Brain microvascular endothelial cell (primary cell): Measurements from ENCODE around the gene VWC2.

Experiments used
- DNase-seq: peaks from one replicate; pipeline ENCODE4 v3.0.0-alpha.2; 2020
- H3K27ac ChIP-seq: fragments of 250-450 bp; sonication (Bioruptor Pico); 2 replicates; pipeline ENCODE4 v1.5.1; 2020; ENCODE audit warnings: mild to moderate bottlenecking, moderate library complexity
- H3K27me3 ChIP-seq: fragments of 250-450 bp; sonication (Bioruptor Pico); replicated peaks from 2 replicates; pipeline ENCODE4 v1.5.1; 2020; ENCODE audit warnings: mild to moderate bottlenecking
- H3K36me3 ChIP-seq: fragments of 250-450 bp; sonication (Bioruptor Pico); replicated peaks from 2 replicates; pipeline ENCODE4 v1.5.1; 2020; ENCODE audit warnings: mild to moderate bottlenecking
- H3K4me3 ChIP-seq: 2 replicates; pipeline ENCODE4 v1.5.1; 2011; ENCODE audit warnings: low read depth, mild to moderate bottlenecking, control low read depth, low read length, moderate library complexity
- CTCF ChIP-seq: IDR thresholded peaks from 2 replicates; pipeline ENCODE4 v1.5.1; 2011; ENCODE audit warnings: low read depth, mild to moderate bottlenecking, moderate library complexity, low read length, control low read depth, inconsistent platforms; ENCODE audit errors: missing control alignments
- in situ Hi-C: cut with HindIII; loops from 2 replicates; pipeline ENCODE4 v1.10.0; 2017; ENCODE audit warnings: low sequenced_read_pairs, low pct_ligation_motif_present

Gene VWC2

GRCh38 chr7:49787980-49788379 lies 14.5 kb downstream of the VWC2 start:
- no peaks in the 10 kb centered on the region for H3K27me3 ChIP-seq
- H3K27ac ChIP-seq = no peak overlapping the region
- DNase-seq = no peak
- no peaks in the 10 kb centered on the region for H3K36me3 ChIP-seq
- no peak for TF ChIP-seq CTCF
- in situ Hi-C loops = no loop called here
- H3K4me3 ChIP-seq = no peak overlapping the region

GRCh38 chr7:49788455-49789059 lies 15.1 kb downstream of the VWC2 start:
- H3K36me3 ChIP-seq = no peaks in the 10 kb centered on the region
- H3K27me3 ChIP-seq = no peaks in the 10 kb centered on the region
- in situ Hi-C loops = no loop called here
- no peak overlapping the region for H3K27ac ChIP-seq
- DNase-seq = no peak
- no peak for TF ChIP-seq CTCF
- no peak overlapping the region for H3K4me3 ChIP-seq

GRCh38 chr7:49789736-49790135 lies 16.3 kb downstream of the VWC2 start:
- Histone ChIP-seq H3K36me3 (no peaks in the 10 kb centered on the region), H3K27me3 (no peaks in the 10 kb centered on the region), H3K27ac (no peak overlapping the region), H3K4me3 (no peak overlapping the region)
- no peak for DNase-seq
- TF ChIP-seq CTCF = no peak
- in situ Hi-C loops = no loop called here

- in situ Hi-C loops = no loop called here
- Histone ChIP-seq H3K27me3 (no peaks in the 10 kb centered on the region), H3K36me3 (no peaks in the 10 kb centered on the region), H3K27ac (no peak overlapping the region), H3K4me3 (no peak overlapping the region)
- TF ChIP-seq CTCF = no peak
- no peak for DNase-seq
Measured at GRCh38 chr7:49790209-49790608, 16.8 kb downstream of the VWC2 start.

GRCh38 chr7:49791088-49791741 lies 17.8 kb downstream of the VWC2 start:
- in situ Hi-C loops = no loop called here
- Histone ChIP-seq H3K4me3 (no peak overlapping the region), H3K36me3 (no peaks in the 10 kb centered on the region), H3K27ac (no peak overlapping the region), H3K27me3 (no peaks in the 10 kb centered on the region)
- no peak for TF ChIP-seq CTCF
- DNase-seq = no peak
